Parathyroid adenoma (tissue), 2 donors: Measurements from ENCODE around the gene OTUD6A.

Experiments used
- H2AFZ ChIP-seq: fragments of 300-600 bp; sonication (generic); one replicate; pipeline ENCODE4 v1.7.0; 2017; ENCODE audit warnings: antibody characterized with exemption, mild to moderate bottlenecking
- H3K27ac ChIP-seq: fragments of 300-600 bp; sonication (generic); one replicate; pipeline ENCODE4 v1.7.0; 2017
- H3K27me3 ChIP-seq: fragments of 300-600 bp; sonication (generic); one replicate; pipeline ENCODE4 v1.7.0; 2017; ENCODE audit warnings: low read length; ENCODE audit not compliant: control insufficient read depth, insufficient read depth
- H3K36me3 ChIP-seq: fragments of 300-600 bp; sonication (generic); one replicate; pipeline ENCODE4 v1.7.0; 2017; ENCODE audit warnings: low read length; ENCODE audit not compliant: control insufficient read depth, insufficient read depth
- H3K4me1 ChIP-seq: fragments of 300-600 bp; sonication (generic); one replicate; pipeline ENCODE4 v1.7.0; 2017; ENCODE audit warnings: control low read depth
- H3K4me2 ChIP-seq: fragments of 300-600 bp; sonication (generic); one replicate; pipeline ENCODE4 v1.7.0; 2017; ENCODE audit warnings: low read length
- H3K4me3 ChIP-seq: fragments of 300-600 bp; sonication (generic); one replicate; pipeline ENCODE4 v1.7.0; 2017; ENCODE audit warnings: low read depth, low read length
- H3K79me2 ChIP-seq: fragments of 300-600 bp; sonication (generic); one replicate; pipeline ENCODE4 v1.7.0; 2017; ENCODE audit warnings: control low read depth
- H3K9ac ChIP-seq: fragments of 300-600 bp; sonication (generic); one replicate; pipeline ENCODE4 v1.7.0; 2017; ENCODE audit warnings: mild to moderate bottlenecking
- H3K9me3 ChIP-seq: fragments of 300-600 bp; sonication (generic); one replicate; pipeline ENCODE4 v1.7.0; 2017; ENCODE audit warnings: low read length; ENCODE audit not compliant: control insufficient read depth
- CTCF ChIP-seq: fragments of 300-600 bp; sonication (generic); IDR thresholded peaks from one replicate; pipeline ENCODE4 v1.7.0; 2017; ENCODE audit warnings: antibody characterized with exemption, mild to moderate bottlenecking
- donor health status: primary hyperparathyroidism.

Gene OTUD6A

GRCh38 chrX:70032792-70033191 is 29.5 kb upstream of the OTUD6A start:
- TF ChIP-seq CTCF = no peak
- Histone ChIP-seq H3K4me2 (no peak overlapping the region), H3K36me3 (no peaks in the 10 kb centered on the region), H3K4me1 (no peaks in the 10 kb centered on the region), H3K4me3 (no peak overlapping the region), H2AFZ (no peak overlapping the region), H3K9me3 (no peaks in the 10 kb centered on the region), H3K27me3 (no peaks in the 10 kb centered on the region), H3K9ac (no peak overlapping the region), H3K79me2 (no peaks in the 10 kb centered on the region), H3K27ac (no peak overlapping the region)

GRCh38 chrX:70033348-70034051 is 28.8 kb upstream of the OTUD6A start:
- Histone ChIP-seq H3K4me3 (no peak overlapping the region), H2AFZ (no peak overlapping the region), H3K36me3 (no peaks in the 10 kb centered on the region), H3K27ac (no peak overlapping the region), H3K79me2 (no peaks in the 10 kb centered on the region), H3K27me3 (no peaks in the 10 kb centered on the region), H3K9ac (no peak overlapping the region), H3K9me3 (no peaks in the 10 kb centered on the region), H3K4me2 (no peak overlapping the region), H3K4me1 (no peaks in the 10 kb centered on the region)
- peak; percentile 20 for TF ChIP-seq CTCF

GRCh38 chrX:70034646-70035045 is 27.6 kb upstream of the OTUD6A start:
- no peak overlapping the region for H3K4me3 ChIP-seq
- no peak overlapping the region for H2AFZ ChIP-seq
- no peaks in the 10 kb centered on the region for H3K27me3 ChIP-seq
- H3K79me2 ChIP-seq = no peaks in the 10 kb centered on the region
- H3K36me3 ChIP-seq = no peaks in the 10 kb centered on the region
- no peaks in the 10 kb centered on the region for H3K4me1 ChIP-seq
- no peak overlapping the region for H3K9ac ChIP-seq
- no peak overlapping the region for H3K4me2 ChIP-seq
- H3K27ac ChIP-seq = no peak overlapping the region
- no peaks in the 10 kb centered on the region for H3K9me3 ChIP-seq
- TF ChIP-seq CTCF = no peak

- Histone ChIP-seq H3K36me3 (no peaks in the 10 kb centered on the region), H3K27ac (no peak overlapping the region), H3K9ac (no peak overlapping the region), H3K9me3 (no peaks in the 10 kb centered on the region), H3K4me3 (no peak overlapping the region), H2AFZ (no peak overlapping the region), H3K4me2 (no peak overlapping the region), H3K4me1 (no peaks in the 10 kb centered on the region), H3K27me3 (no peaks in the 10 kb centered on the region), H3K79me2 (no peaks in the 10 kb centered on the region)
- no peak for TF ChIP-seq CTCF
Observed at GRCh38 chrX:70038515-70038914, 23.7 kb upstream of the OTUD6A start.

- no peak overlapping the region for H2AFZ ChIP-seq
- H3K4me2 ChIP-seq = no peak overlapping the region
- no peak for TF ChIP-seq CTCF
- no peak overlapping the region for H3K4me3 ChIP-seq
- no peak overlapping the region for H3K9ac ChIP-seq
- H3K79me2 ChIP-seq = no peaks in the 10 kb centered on the region
- H3K9me3 ChIP-seq = no peaks in the 10 kb centered on the region
- no peaks in the 10 kb centered on the region for H3K27me3 ChIP-seq
- H3K36me3 ChIP-seq = no peaks in the 10 kb centered on the region
- no peaks in the 10 kb centered on the region for H3K4me1 ChIP-seq
- no peak overlapping the region for H3K27ac ChIP-seq
Observed at GRCh38 chrX:70038951-70039350, 23.3 kb upstream of the OTUD6A start.
